ENCODE data around the gene ADPRM.

ADPRM gene

GRCh38 chr17:10757647-10758046 is 60.3 kb downstream of the ADPRM start:
- DNase-seq = no peak
- Histone ChIP-seq H3K9ac (ENCODE audit: low read depth, low read length) (no peak overlapping the region), H3K4me1 (ENCODE audit: insufficient read depth, low read length) (no peaks in the 10 kb centered on the region), H3K79me2 (ENCODE audit: insufficient read depth, low read length) (no peaks in the 10 kb centered on the region), H3K9me3 (ENCODE audit: insufficient read depth, low read length, severe bottlenecking) (no peaks in the 10 kb centered on the region), H3K27me3 (ENCODE audit: insufficient read depth, low read length, poor library complexity) (no peaks in the 10 kb centered on the region), H3K4me3 (ENCODE audit: low read depth in 1 of 2, low read length in 2 of 2) (no peak overlapping the region), H4K20me1 (ENCODE audit: insufficient read depth, low read length) (no peaks in the 10 kb centered on the region), H3K27ac (ENCODE audit: low read length) (no peak overlapping the region), H2AFZ (ENCODE audit: low read depth, low read length) (no peak overlapping the region), H3K36me3 (ENCODE audit: insufficient read depth, low read length) (no peaks in the 10 kb centered on the region), H3K4me2 (ENCODE audit: insufficient read depth, low read length) (no peak overlapping the region)
- TF ChIP-seq CTCF (IDR thresholded peaks at IDR 0.05; ENCODE audit: borderline replicate concordance, extremely low read depth, low read length, poor library complexity, severe bottlenecking) = no peak
- no peak for TF ChIP-seq EZH2 (IDR thresholded peaks at IDR 0.05; ENCODE audit: borderline replicate concordance, low read depth, low read length, severe bottlenecking)
- ATAC-seq (ENCODE audit: insufficient read depth, low read depth) = no peak

- Histone ChIP-seq H3K79me2 (ENCODE audit: insufficient read depth, low read length) (no peaks in the 10 kb centered on the region), H3K9me3 (ENCODE audit: insufficient read depth, low read length, severe bottlenecking) (no peaks in the 10 kb centered on the region), H2AFZ (ENCODE audit: low read depth, low read length) (no peak overlapping the region), H3K27me3 (ENCODE audit: insufficient read depth, low read length, poor library complexity) (no peaks in the 10 kb centered on the region), H3K4me2 (ENCODE audit: insufficient read depth, low read length) (no peak overlapping the region), H4K20me1 (ENCODE audit: insufficient read depth, low read length) (no peaks in the 10 kb centered on the region), H3K9ac (ENCODE audit: low read depth, low read length) (no peak overlapping the region), H3K4me3 (ENCODE audit: low read depth in 1 of 2, low read length in 2 of 2) (no peak overlapping the region), H3K27ac (ENCODE audit: low read length) (no peak overlapping the region), H3K36me3 (ENCODE audit: insufficient read depth, low read length) (no peaks in the 10 kb centered on the region), H3K4me1 (ENCODE audit: insufficient read depth, low read length) (no peaks in the 10 kb centered on the region)
- DNase-seq (no peak), ATAC-seq (ENCODE audit: insufficient read depth, low read depth) (no peak)
- TF ChIP-seq CTCF (IDR thresholded peaks at IDR 0.05; ENCODE audit: borderline replicate concordance, extremely low read depth, low read length, poor library complexity, severe bottlenecking) (no peak), EZH2 (IDR thresholded peaks at IDR 0.05; ENCODE audit: borderline replicate concordance, low read depth, low read length, severe bottlenecking) (no peak)
These were observed 60.7 kb downstream of the ADPRM start for GRCh38 chr17:10758062-10758461.
